ENCODE measurements around the gene ADAMTS12.

Gene ADAMTS12

DNA sequence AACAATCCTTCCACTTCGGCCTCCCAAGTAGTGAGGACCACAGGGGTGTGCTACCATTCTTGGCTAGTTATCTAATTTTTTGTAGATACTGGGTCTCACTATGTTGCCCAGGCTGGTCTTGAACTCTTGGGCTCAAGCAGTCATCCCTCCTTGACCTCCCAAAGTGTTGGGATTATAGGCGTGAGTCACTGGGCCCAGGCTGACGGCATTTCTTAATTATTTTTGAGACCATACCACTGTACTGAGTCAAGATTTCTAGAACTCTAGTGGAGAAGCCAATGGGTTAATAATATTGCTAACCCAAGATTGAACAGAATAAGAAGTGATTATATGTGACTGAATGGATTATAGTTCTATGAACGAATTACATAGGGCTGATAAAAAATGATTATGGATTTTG is 384.4 kb downstream of the ADAMTS12 start:
- TF ChIP-seq CTCF (IDR thresholded peaks at IDR 0.05; ENCODE audit: control insufficient read depth, extremely low read depth, insufficient read depth): no peak
- H3K4me3 ChIP-seq (ENCODE audit: low read depth, low read length): no peak overlapping the region
- DNase-seq (ENCODE audit: low read depth): no peak

- no peak for DNase-seq (ENCODE audit: low read depth)
- TF ChIP-seq CTCF (IDR thresholded peaks at IDR 0.05; ENCODE audit: control insufficient read depth, extremely low read depth, insufficient read depth): no peak
These were observed 387.2 kb downstream of the ADAMTS12 start for GRCh38 chr5:33504570-33504969.

DNA sequence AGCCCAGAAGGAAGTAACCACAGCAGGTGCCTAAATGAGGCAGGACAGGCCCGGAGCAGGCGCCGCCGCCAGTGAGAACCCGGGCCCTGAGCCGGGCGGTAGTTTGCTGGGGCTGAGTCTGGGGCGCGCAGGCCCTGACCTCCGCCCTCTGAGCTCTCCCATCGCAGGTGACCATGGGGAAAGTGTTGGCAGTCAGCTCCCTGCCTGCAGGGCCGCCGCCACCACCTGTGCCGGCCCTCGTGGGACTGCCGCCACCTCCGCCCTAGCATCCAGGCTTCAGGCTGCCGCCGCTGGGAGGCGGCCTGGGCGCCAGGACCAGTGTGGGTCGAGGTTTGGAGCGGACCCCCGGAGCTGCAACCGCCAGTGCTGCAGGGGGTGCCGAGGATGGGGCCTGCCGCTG is 389.9 kb downstream of the ADAMTS12 start:
- TF ChIP-seq CTCF (IDR thresholded peaks at IDR 0.05; ENCODE audit: control insufficient read depth, extremely low read depth, insufficient read depth): no peak
- H3K4me3 ChIP-seq (ENCODE audit: low read depth, low read length): no peak overlapping the region
- no peak for DNase-seq (ENCODE audit: low read depth)

More at GRCh38 chr5:33504570-33504969, 387.2 kb downstream of the ADAMTS12 start:
- no peak overlapping the region for H3K4me3 ChIP-seq (ENCODE audit: low read depth, low read length)

DNA sequence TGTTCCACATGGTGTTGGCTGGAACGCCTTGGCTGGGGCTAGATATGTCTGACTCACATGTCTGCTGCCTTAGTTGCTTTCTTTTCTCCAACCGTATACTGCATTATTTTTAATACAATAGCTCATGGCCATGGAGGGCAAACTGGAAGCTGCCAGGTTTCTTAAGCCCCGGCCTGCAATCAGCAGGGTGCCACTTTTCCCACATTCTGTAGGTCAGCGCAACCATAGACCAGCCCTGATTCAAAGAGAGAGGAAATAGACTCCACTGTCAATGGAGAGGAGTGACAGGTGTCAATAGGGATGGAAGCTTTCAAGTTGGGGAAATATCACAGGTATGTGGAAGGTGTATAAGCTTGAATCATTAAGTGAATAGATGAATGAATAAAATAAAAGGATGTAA is 390.5 kb downstream of the ADAMTS12 start:
- no peak for DNase-seq (ENCODE audit: low read depth)
- TF ChIP-seq CTCF (IDR thresholded peaks at IDR 0.05; ENCODE audit: control insufficient read depth, extremely low read depth, insufficient read depth): no peak
- no peak overlapping the region for H3K4me3 ChIP-seq (ENCODE audit: low read depth, low read length)

DNA sequence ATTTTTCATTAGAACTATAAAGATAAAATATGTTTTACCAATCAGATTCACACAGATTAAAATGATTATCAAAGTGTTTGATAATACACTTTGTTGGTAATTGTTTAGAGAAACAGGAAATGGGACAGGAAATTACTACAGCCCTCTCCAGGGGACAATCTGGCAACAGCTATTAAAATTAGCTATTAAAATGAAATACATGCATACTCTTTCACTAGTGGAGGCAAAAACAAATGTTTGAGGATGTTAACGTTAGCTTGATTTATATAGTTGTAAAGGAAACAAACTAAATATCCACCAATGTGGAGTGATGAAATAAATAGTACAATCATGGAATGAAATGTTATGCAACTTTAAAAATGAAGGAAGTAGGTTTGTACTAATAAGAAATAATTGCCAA is 397.3 kb downstream of the ADAMTS12 start:
- DNase-seq (ENCODE audit: low read depth): no peak
- TF ChIP-seq CTCF (IDR thresholded peaks at IDR 0.05; ENCODE audit: control insufficient read depth, extremely low read depth, insufficient read depth): no peak
- no peak overlapping the region for H3K4me3 ChIP-seq (ENCODE audit: low read depth, low read length)

GRCh38 chr5:33491941-33492340 is 399.8 kb downstream of the ADAMTS12 start:
- no peak for TF ChIP-seq CTCF (IDR thresholded peaks at IDR 0.05; ENCODE audit: control insufficient read depth, extremely low read depth, insufficient read depth)
- no peak overlapping the region for H3K4me3 ChIP-seq (ENCODE audit: low read depth, low read length)
- no peak for DNase-seq (ENCODE audit: low read depth)

DNA sequence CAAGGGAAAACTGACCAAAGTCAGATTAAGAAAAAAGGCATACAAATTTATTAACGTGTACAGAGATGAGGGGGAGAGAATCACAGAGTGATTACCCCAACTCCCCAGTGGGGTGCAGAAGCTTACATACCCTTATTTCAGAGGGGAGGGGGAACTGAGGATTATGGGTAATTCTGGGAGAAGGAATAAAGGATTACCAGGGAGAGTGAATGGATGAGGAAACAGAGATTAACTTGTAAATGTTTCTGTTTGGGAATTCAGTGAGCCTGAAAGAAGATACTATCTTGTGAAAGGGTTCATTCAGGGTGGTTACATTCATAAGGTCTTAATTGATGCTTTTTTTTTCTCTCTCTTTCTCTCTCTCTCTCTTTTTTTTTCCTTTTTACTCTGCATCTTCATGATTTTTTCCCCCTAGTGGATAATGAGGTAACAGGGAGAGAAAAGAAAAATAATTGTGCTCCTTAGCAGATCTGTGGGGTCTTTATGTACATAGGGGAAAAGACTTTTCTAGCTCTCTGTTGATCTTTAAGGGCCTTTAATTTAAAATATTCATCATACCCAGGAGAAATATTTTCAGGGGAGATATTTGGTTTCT is 401.6 kb downstream of the ADAMTS12 start:
- no peak for DNase-seq (ENCODE audit: low read depth)
- no peak for TF ChIP-seq CTCF (IDR thresholded peaks at IDR 0.05; ENCODE audit: control insufficient read depth, extremely low read depth, insufficient read depth)
- H3K4me3 ChIP-seq (ENCODE audit: low read depth, low read length): no peak overlapping the region
